ENCODE results near the gene CELF1. TPM values are rescaled to one million over a fixed set of nuclear protein-coding genes. Genes with fewer than 3 reads are reported as not detected.

The CELF1 gene
- total and polyA plus RNA-seq, 10 of the 15 experiments (the other 5 are each of a cell fraction or from before 2014, with no cell fraction given) = 35.3 to 128 (median 85.7) TPM

- no peak overlapping the region for H3K4me2 ChIP-seq (ENCODE audit: control insufficient read depth, insufficient read depth)
- RAD21 ChIA-PET (ENCODE audit: unreplicated experiment) = no interaction called here
- no peak overlapping the region for H3K9ac ChIP-seq (ENCODE audit: control insufficient read depth, insufficient read depth, low read length)
- intact Hi-C loops (cut with micrococcal nuclease; ENCODE audit: unreplicated experiment) = no loop called here
- no peak for ATAC-seq
- 88% methylated on average over 4 of the region's 4 CpGs for WGBS (ENCODE audit: insufficient coverage, insufficient replicate concordance, low lambda C conversion rate, missing lambda C conversion rate)
- SMC1A ChIA-PET (ENCODE audit: uncharacterized antibody, unreplicated experiment) = interaction anchor here (0.6 to 1.1 kb wide), 5 partner anchors 19 to 499 kb away, joined by 3 to 4 read pairs (median 3); no protein-coding TSS in a partner anchor
- no peaks in the 10 kb centered on the region for H3K79me2 ChIP-seq (ENCODE audit: control insufficient read depth, insufficient read depth, low read length)
- POLR2A ChIA-PET = interaction anchor here (0.7 kb wide), 1 partner anchor 17 kb away, joined by 3 read pairs; no protein-coding TSS in a partner anchor
- no peak overlapping the region for H2AFZ ChIP-seq (ENCODE audit: control insufficient read depth, low read depth, low read length)
- no peak for FAIRE-seq
- no peaks in the 10 kb centered on the region for H3K9me3 ChIP-seq (replicated peaks; ENCODE audit: control insufficient read depth, insufficient read depth, low read length)
- no peak overlapping the region for H3K4me3 ChIP-seq
- H4K20me1 ChIP-seq (ENCODE audit: control insufficient read depth, insufficient read depth) = no peaks in the 10 kb centered on the region
- no TSS peak for BruUV-seq (replicated peaks)
- no peaks in the 10 kb centered on the region for H3K4me1 ChIP-seq (ENCODE audit: control insufficient read depth, insufficient read depth, low read length)
- H3K36me3 ChIP-seq (ENCODE audit: control insufficient read depth in 2 of 2, insufficient read depth in 2 of 2, low read length in 1 of 2) = no peaks in the 10 kb centered on the region
- no peaks in the 10 kb centered on the region for H3K27me3 ChIP-seq (replicated peaks in 1 of 2; ENCODE audit: control insufficient read depth in 2 of 2, insufficient read depth in 2 of 2, low read length in 1 of 2)
- CTCF ChIA-PET = interaction anchor here (1.2 kb wide), 1 partner anchor 11 kb away, joined by 3 read pairs; no protein-coding TSS in a partner anchor
- in situ Hi-C loops (cut with MboI) = no loop called here
- H3K27ac ChIP-seq (ENCODE audit: control insufficient read depth, insufficient read depth) = no peak overlapping the region
- DNase-seq (ENCODE audit: low read depth, low spot score) = no peak
- TF ChIP-seq HDAC6 (IDR thresholded peaks at IDR 0.05; ENCODE audit: unreplicated experiment) (no peak), TCF7 (IDR thresholded peaks at IDR 0.05; ENCODE audit: borderline replicate concordance) (no peak), NFXL1 (IDR thresholded peaks at IDR 0.05; ENCODE audit: borderline replicate concordance) (no peak), CHD1 (IDR thresholded peaks at IDR 0.05; ENCODE audit: low read depth, low read length) (no peak), ZSCAN29 (IDR thresholded peaks at IDR 0.05) (no peak), NFIC (IDR thresholded peaks at IDR 0.05; ENCODE audit: low read depth, low read length) (no peak), BCL11A (IDR thresholded peaks at IDR 0.05; ENCODE audit: low read depth, low read length) (no peak), PKNOX1 (IDR thresholded peaks at IDR 0.05) (no peak), REST (IDR thresholded peaks at IDR 0.05; ENCODE audit: low read depth, low read length) (no peak), USF1 (IDR thresholded peaks at IDR 0.05; ENCODE audit: borderline replicate concordance, extremely low read length, insufficient read depth, low read depth, low read length) (no peak), SMAD5 (IDR thresholded peaks at IDR 0.05; ENCODE audit: low read depth) (no peak), MYB (IDR thresholded peaks at IDR 0.05; ENCODE audit: borderline replicate concordance, low read depth, low read length) (no peak), MTA3 (IDR thresholded peaks at IDR 0.05; ENCODE audit: borderline replicate concordance, low read length) (no peak), ATF2 (IDR thresholded peaks at IDR 0.05; ENCODE audit: low read length) (no peak), NKRF (conservative IDR thresholded peaks at IDR 0.05) (no peak), RCOR1 (conservative IDR thresholded peaks at IDR 0.05; ENCODE audit: low read depth, low read length) (no peak), ZNF622 (IDR thresholded peaks at IDR 0.05) (no peak)
These were observed 107.1 kb downstream of the CELF1 start for GRCh38 chr11:47445840-47446239.
